ENCODE data around the gene JCAD. TPM values are rescaled to one million over a fixed set of nuclear protein-coding genes. Genes with fewer than 3 reads are reported as not detected.

The JCAD gene
- total RNA-seq, 4 donors from 2014 or later = 26.6 to 38.5 (median 28.1) TPM

DNA sequence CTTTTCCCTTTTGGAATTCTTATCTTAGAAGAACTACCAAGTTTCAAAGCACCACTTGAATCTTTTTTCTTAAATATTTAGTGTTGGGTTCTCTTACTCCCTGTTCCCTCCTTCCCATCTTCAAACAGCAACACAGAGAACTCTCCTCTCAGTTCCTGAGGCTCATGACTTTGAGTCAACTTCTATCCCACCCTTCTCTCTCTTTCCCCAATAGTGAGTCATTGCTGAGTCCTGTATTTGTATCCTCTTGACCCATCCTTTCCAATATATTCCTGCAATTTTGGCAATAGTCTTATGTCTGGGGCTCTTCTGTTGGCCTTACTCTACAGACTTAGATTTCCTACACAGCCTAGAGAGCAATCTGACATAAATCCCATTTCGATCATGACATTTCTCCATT, 20.8 kb upstream of the JCAD start:
- no peaks in the 10 kb centered on the region for H3K9me3 ChIP-seq
- no peaks in the 10 kb centered on the region for H3K36me3 ChIP-seq
- no peak for DNase-seq
- TF ChIP-seq, protein P1, sequence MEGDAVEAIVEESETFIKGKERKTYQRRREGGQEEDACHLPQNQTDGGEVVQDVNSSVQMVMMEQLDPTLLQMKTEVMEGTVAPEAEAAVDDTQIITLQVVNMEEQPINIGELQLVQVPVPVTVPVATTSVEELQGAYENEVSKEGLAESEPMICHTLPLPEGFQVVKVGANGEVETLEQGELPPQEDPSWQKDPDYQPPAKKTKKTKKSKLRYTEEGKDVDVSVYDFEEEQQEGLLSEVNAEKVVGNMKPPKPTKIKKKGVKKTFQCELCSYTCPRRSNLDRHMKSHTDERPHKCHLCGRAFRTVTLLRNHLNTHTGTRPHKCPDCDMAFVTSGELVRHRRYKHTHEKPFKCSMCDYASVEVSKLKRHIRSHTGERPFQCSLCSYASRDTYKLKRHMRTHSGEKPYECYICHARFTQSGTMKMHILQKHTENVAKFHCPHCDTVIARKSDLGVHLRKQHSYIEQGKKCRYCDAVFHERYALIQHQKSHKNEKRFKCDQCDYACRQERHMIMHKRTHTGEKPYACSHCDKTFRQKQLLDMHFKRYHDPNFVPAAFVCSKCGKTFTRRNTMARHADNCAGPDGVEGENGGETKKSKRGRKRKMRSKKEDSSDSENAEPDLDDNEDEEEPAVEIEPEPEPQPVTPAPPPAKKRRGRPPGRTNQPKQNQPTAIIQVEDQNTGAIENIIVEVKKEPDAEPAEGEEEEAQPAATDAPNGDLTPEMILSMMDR (IDR thresholded peaks at IDR 0.05) = no peak
- TF ChIP-seq POLR2A (IDR thresholded peaks at IDR 0.05) = no peak
- no peak overlapping the region for H3K27ac ChIP-seq
- no peaks in the 10 kb centered on the region for H3K4me1 ChIP-seq
- no peak overlapping the region for H3K4me3 ChIP-seq (replicated peaks in 1 of 3)
- 95 to 96% methylated on average over 1 of the region's 1 CpG for WGBS, 2 donors
- no peaks in the 10 kb centered on the region for H3K27me3 ChIP-seq
- intact Hi-C loops (cut with DNase I) = no loop called here

DNA sequence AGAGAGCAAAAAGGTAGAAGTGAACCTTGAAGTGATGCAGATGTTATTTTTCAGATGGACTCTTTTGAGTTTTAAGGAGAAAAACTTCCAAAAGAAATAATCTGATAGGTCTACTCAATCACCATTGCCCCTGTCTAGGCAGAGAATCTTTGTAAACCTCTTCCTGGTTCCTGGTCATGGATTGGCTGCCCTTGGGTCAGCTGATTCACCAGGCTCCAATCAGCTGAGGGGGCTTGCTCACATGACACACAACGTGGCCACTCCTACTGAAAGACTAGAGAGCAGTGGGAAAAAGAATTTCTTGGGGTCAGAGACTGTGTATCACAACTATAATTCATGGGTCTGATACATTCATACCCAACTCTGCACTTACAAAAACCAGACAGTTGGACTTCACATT, 20.0 kb upstream of the JCAD start:
- intact Hi-C loops (cut with DNase I) = no loop called here
- Histone ChIP-seq H3K27me3 (no peaks in the 10 kb centered on the region), H3K36me3 (no peaks in the 10 kb centered on the region), H3K9me3 (no peaks in the 10 kb centered on the region), H3K4me1 (no peaks in the 10 kb centered on the region), H3K4me3 (replicated peaks in 1 of 3) (no peak overlapping the region), H3K27ac (no peak overlapping the region)
- TF ChIP-seq POLR2A (IDR thresholded peaks at IDR 0.05) = no peak
- TF ChIP-seq, protein P1 (IDR thresholded peaks at IDR 0.05) = no peak
- no peak for DNase-seq
- whole genome bisulfite sequencing, 2 donors = 89 to 100% methylated on average over 1 of the region's 1 CpG

DNA sequence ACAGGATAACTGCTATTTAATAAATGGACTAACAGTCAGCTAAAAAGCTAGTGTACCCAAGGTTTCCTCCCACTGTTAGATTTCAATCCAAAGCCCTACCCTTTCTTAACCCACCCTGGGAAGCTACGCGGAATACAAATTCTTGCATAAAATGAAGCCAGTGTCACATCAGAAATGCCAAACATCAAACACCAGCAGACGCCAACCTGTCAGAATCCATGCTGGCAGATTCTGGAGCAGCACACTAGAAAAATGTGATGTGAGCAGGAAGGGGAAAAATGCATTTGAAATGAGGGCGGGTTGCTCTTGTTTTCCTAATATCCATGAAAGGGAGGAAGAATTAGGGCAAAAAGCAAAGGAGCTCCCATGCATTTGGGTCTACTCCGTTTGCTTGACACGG, 16.1 kb upstream of the JCAD start:
- Histone ChIP-seq H3K27ac (no peak overlapping the region), H3K36me3 (no peaks in the 10 kb centered on the region), H3K9me3 (no peaks in the 10 kb centered on the region), H3K4me3 (replicated peaks in 1 of 3) (no peak overlapping the region), H3K4me1 (no peaks in the 10 kb centered on the region), H3K27me3 (no peaks in the 10 kb centered on the region)
- TF ChIP-seq, protein P1 (IDR thresholded peaks at IDR 0.05) = no peak
- no peak for TF ChIP-seq POLR2A (IDR thresholded peaks at IDR 0.05)
- 93 to 94% methylated on average over 6 of the region's 6 CpGs for WGBS, 2 donors
- intact Hi-C loops (cut with DNase I) = no loop called here
- DNase-seq = no peak

DNA sequence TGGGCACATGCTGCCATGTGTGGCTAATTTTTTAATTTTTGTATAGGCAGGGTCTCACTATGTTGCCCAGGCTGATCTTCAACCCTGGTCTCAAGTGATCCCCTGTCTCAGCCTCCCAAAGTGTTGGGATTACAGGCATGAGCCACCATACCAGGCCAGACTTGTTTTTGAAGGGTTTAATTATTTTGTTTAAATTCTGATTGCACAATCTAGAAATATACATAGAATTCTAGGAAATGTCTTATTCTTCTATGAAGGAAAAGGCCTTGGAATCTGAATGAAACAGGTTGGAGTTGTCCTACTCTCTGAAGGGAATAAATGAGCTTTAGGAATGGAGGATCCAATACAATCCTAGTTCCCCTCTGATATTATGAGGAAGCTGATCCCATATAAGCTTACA, 15.5 kb upstream of the JCAD start:
- Histone ChIP-seq H3K27me3 (no peaks in the 10 kb centered on the region), H3K27ac (no peak overlapping the region), H3K9me3 (no peaks in the 10 kb centered on the region), H3K4me3 (replicated peaks in 1 of 3) (no peak overlapping the region), H3K36me3 (no peaks in the 10 kb centered on the region), H3K4me1 (no peaks in the 10 kb centered on the region)
- DNase-seq = no peak
- TF ChIP-seq, protein P1 (IDR thresholded peaks at IDR 0.05) = no peak
- TF ChIP-seq POLR2A (IDR thresholded peaks at IDR 0.05) = no peak
- intact Hi-C loops (cut with DNase I) = no loop called here

DNA sequence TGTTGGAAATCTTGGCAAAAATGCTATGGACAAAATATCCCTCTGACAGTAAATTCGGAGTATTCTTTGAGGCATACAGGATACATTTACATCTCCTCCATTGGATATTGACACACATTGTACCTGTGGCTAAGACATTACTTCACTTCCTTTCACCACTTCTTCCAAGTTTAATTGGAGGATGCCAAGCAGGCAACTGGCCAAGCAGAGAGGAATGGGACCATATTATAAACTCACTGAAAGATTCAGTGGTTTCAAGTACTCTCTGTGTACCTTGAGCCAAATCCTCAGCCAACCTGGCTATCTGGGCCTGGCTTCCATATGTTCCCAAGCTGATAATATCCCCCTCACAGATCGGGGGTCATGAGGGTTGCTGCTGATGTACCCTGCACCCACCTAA, 14.7 kb upstream of the JCAD start:
- Histone ChIP-seq H3K36me3 (no peaks in the 10 kb centered on the region), H3K4me3 (replicated peaks in 1 of 3) (no peak overlapping the region), H3K9me3 (no peaks in the 10 kb centered on the region), H3K27me3 (no peaks in the 10 kb centered on the region), H3K27ac (no peak overlapping the region), H3K4me1 (no peaks in the 10 kb centered on the region)
- peak; percentile 62 to 77 for DNase-seq
- TF ChIP-seq POLR2A (IDR thresholded peaks at IDR 0.05) = no peak
- TF ChIP-seq, protein P1 (IDR thresholded peaks at IDR 0.05) = no peak
- intact Hi-C loops (cut with DNase I) = no loop called here
- 85 to 91% methylated on average over 2 of the region's 2 CpGs for WGBS, 2 donors

Measured in thyroid gland (tissue), 4 donors.